Left lung (tissue), 10 donors: ENCODE measurements around the gene CLN6. TPM values are rescaled to one million over a fixed set of nuclear protein-coding genes. Genes with fewer than 3 reads are reported as not detected.

ENCODE experiments used
- ATAC-seq: fragments of 200-7000 bp; cut with Tn5 transposase; one replicate; pipeline ENCODE4 v1.9.1; 2020; ENCODE audit warnings: moderate library complexity
- DNase-seq, 4 donors: peaks; one replicate each; pipeline ENCODE4 v3.0.0-alpha.2; 2013 to 2020
- H3K27ac ChIP-seq, 2 donors: fragments of 200-600 bp; sonication (generic) in 1 of 2; one replicate each; pipeline versions ENCODE4 v1.5.0 to v1.8.0; 2020 to 2021
- H3K27me3 ChIP-seq, 2 donors: fragments of 200-600 bp; sonication (generic) in 1 of 2; one replicate each; pipeline versions ENCODE4 v1.5.0 to v1.8.0; 2020 to 2021
- H3K36me3 ChIP-seq, 2 donors: fragments of 200-600 bp; sonication (generic) in 1 of 2; one replicate each; pipeline versions ENCODE4 v1.5.0 to v1.8.0; 2020 to 2021
- H3K4me1 ChIP-seq, 2 donors: fragments of 200-600 bp; one replicate each; pipeline ENCODE4 v1.8.0; 2021
- H3K4me3 ChIP-seq, 2 donors: fragments of 200-600 bp; sonication (generic) in 1 of 2; one replicate each; pipeline versions ENCODE4 v1.5.0 to v1.8.0; 2020 to 2021; ENCODE audit warnings: mild to moderate bottlenecking in 1 of 2
- H3K9me3 ChIP-seq, 2 donors: fragments of 200-600 bp; sonication (generic) in 1 of 2; one replicate each; pipeline versions ENCODE4 v1.5.0 to v1.8.0; 2020 to 2021
- intact Hi-C, 2 donors: fragments of 100-400 bp; cut with DNase I; formaldehyde crosslinking; loops; one replicate each; pipeline versions ENCODE4 v1.11.2 to v1.14.2; 2022
- polyA plus RNA-seq, 6 donors: library from polyadenylated mRNA; unstranded; fragments of 120-200 nt; gene quantifications; one replicate each; pipeline ENCODE4 v1.2.1, GENCODE V29; 2013; ENCODE audit not compliant: insufficient read length in 6 of 6
- total RNA-seq, 2 donors: library from RNA; stranded (reverse); fragmentation: NEBNext Ultra II Directional; extraction: Animal tissue kit (Norgen Biotek cat#: 25700); gene quantifications; one replicate each; pipeline ENCODE4 v1.2.1, GENCODE V29; 2021
- TF ChIP-seq, protein P1 (sequence below), 2 donors: fragments of 200-600 bp; sonication (generic) in 1 of 2; IDR thresholded peaks; one replicate each; pipeline versions ENCODE4 v1.5.0 to v1.8.0; 2021; ENCODE audit warnings: antibody characterized with exemption in 2 of 2
- donor health status: DM: no; HTN: yes; CAD: no.
- donor health status: DM: no; HTN: no; CAD: no.

The CLN6 gene
- total and polyA plus RNA-seq, 8 donors: 28.3 to 50.3 (median 37.5) TPM

- H3K4me1 ChIP-seq: peaks cover 9 to 68% of the 10 kb centered on the region in 2 donors
- peak overlapping the region in 1 of 2 donors; percentile 39 for H3K27ac ChIP-seq
- TF ChIP-seq, protein P1, sequence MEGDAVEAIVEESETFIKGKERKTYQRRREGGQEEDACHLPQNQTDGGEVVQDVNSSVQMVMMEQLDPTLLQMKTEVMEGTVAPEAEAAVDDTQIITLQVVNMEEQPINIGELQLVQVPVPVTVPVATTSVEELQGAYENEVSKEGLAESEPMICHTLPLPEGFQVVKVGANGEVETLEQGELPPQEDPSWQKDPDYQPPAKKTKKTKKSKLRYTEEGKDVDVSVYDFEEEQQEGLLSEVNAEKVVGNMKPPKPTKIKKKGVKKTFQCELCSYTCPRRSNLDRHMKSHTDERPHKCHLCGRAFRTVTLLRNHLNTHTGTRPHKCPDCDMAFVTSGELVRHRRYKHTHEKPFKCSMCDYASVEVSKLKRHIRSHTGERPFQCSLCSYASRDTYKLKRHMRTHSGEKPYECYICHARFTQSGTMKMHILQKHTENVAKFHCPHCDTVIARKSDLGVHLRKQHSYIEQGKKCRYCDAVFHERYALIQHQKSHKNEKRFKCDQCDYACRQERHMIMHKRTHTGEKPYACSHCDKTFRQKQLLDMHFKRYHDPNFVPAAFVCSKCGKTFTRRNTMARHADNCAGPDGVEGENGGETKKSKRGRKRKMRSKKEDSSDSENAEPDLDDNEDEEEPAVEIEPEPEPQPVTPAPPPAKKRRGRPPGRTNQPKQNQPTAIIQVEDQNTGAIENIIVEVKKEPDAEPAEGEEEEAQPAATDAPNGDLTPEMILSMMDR (IDR thresholded peaks at IDR 0.05): no peak
- H3K9me3 ChIP-seq: no peaks in the 10 kb centered on the region
- H3K4me3 ChIP-seq: no peak overlapping the region
- intact Hi-C loops: no loop called here
- H3K36me3 ChIP-seq: no peaks in the 10 kb centered on the region
- no peak for DNase-seq
- no peak for ATAC-seq
- no peaks in the 10 kb centered on the region for H3K27me3 ChIP-seq
These were observed 20.8 kb downstream of the CLN6 start for GRCh38 chr15:68208636-68209240.

DNA sequence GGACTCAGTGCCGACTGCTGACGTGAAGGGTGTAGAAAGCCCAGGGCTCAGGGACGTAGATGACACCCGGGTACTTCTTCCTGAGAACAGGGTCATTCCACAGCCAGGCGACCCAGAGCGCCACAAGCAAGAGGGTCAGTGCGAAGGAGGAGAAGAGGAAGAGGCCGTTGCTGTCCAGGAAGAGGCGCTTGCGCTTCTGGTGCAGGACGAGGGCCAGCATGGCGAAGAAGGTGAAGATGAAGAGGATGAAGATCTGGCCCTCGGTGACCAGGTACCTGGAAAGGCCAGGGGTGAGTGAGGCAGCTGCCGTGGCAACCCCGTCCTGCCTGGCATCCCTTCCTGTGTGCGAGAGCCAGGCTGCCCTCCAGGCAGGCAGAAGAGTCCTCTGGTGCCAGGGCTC lies 21.4 kb downstream of the CLN6 start:
- H3K4me3 ChIP-seq: no peak overlapping the region
- TF ChIP-seq, protein P1 (IDR thresholded peaks at IDR 0.05): no peak
- no peak for ATAC-seq
- peak overlapping the region in 1 of 2 donors; percentile 39 for H3K27ac ChIP-seq
- H3K9me3 ChIP-seq: no peaks in the 10 kb centered on the region
- H3K27me3 ChIP-seq: no peaks in the 10 kb centered on the region
- peaks cover 9 to 69% of the 10 kb centered on the region in 2 donors for H3K4me1 ChIP-seq
- intact Hi-C loops: no loop called here
- no peak for DNase-seq
- no peaks in the 10 kb centered on the region for H3K36me3 ChIP-seq

- no peaks in the 10 kb centered on the region for H3K9me3 ChIP-seq
- DNase-seq (no peak), ATAC-seq (no peak)
- H3K27me3 ChIP-seq: no peaks in the 10 kb centered on the region
- no peaks in the 10 kb centered on the region for H3K36me3 ChIP-seq
- H3K27ac ChIP-seq: peak overlapping the region in 1 of 2 donors; percentile 76
- intact Hi-C loops: no loop called here
- peaks cover 9 to 69% of the 10 kb centered on the region in 2 donors for H3K4me1 ChIP-seq
- TF ChIP-seq, protein P1 (IDR thresholded peaks at IDR 0.05): no peak
- no peak overlapping the region for H3K4me3 ChIP-seq
These were observed 22.2 kb downstream of the CLN6 start for GRCh38 chr15:68207176-68207935.

GRCh38 chr15:68206711-68207151 lies 22.8 kb downstream of the CLN6 start:
- intact Hi-C loops: no loop called here
- DNase-seq (no peak), ATAC-seq (no peak)
- Histone ChIP-seq H3K4me3 (no peak overlapping the region), H3K4me1 (peaks cover 9 to 69% of the 10 kb centered on the region in 2 donors), H3K27me3 (no peaks in the 10 kb centered on the region), H3K36me3 (no peaks in the 10 kb centered on the region), H3K9me3 (no peaks in the 10 kb centered on the region), H3K27ac (peak overlapping the region in 1 of 2 donors; percentile 76)
- TF ChIP-seq, protein P1 (IDR thresholded peaks at IDR 0.05): no peak

DNA sequence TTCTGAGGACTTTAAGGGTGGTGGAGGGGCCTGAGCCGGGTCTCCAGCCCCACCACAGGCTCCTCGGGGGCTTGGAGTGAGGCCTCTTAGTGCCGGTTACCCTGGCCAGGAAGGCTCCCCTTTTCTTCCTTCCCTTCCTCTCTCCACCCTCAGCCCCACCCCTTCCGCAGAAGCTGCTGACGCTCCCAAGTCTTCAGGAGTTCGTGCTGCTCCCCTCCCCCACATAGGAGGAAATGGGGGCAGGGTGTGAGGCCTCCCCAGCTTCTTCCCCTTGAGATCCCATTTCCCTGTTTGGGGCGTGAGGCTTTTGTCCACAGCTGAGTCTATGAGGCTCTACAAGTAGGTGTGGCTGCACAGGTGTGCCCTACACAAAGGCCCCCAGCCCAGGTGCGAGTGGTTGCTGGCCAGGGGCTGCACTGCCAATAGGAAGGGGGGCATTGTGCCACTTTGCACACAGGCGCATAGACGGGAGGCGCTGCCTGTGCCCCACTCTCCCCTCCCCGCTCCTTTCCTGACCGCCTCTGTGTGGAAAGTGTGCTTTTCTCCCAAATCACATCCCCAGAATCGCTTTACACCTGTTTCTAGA lies 23.5 kb downstream of the CLN6 start:
- peak; percentile 82 for ATAC-seq
- H3K36me3 ChIP-seq: no peaks in the 10 kb centered on the region
- H3K27ac ChIP-seq: peak overlapping the region; percentile 65 to 76
- H3K4me1 ChIP-seq: peaks cover 9 to 68% of the 10 kb centered on the region in 2 donors
- TF ChIP-seq, protein P1 (IDR thresholded peaks at IDR 0.05): no peak
- no peaks in the 10 kb centered on the region for H3K9me3 ChIP-seq
- DNase-seq: peak in 3 of 4 donors; percentile 72 to 91 (median 87)
- H3K27me3 ChIP-seq: no peaks in the 10 kb centered on the region
- peak overlapping the region in 1 of 2 donors; percentile 41 for H3K4me3 ChIP-seq
- intact Hi-C loops: no loop called here
